DOHH2 (cell line): ENCODE data around the gene MUC15.

Experiments used
- H3F3A ChIP-seq: fragments of 200-600 bp; sonication (generic), shearing (Covaris generic); 2 replicates; pipeline ENCODE4 v1.6.0; 2016; ENCODE audit warnings: antibody characterized with exemption, mild to moderate bottlenecking; ENCODE audit not compliant: control insufficient read depth, insufficient read depth
- H3K27ac ChIP-seq: fragments of 200-600 bp; sonication (generic); 2 replicates; pipeline ENCODE4 v1.5.1; 2014; ENCODE audit warnings: low read depth, mild to moderate bottlenecking, low read length, moderate library complexity
- H3K27me3 ChIP-seq: fragments of 200-600 bp; sonication (generic); 2 replicates; pipeline ENCODE4 v1.6.1; 2014; ENCODE audit warnings: mild to moderate bottlenecking, low read length, mixed read lengths; ENCODE audit not compliant: control insufficient read depth
- H3K36me3 ChIP-seq: fragments of 200-600 bp; sonication (generic); 2 replicates; pipeline ENCODE4 v1.6.1; 2014; ENCODE audit warnings: mild to moderate bottlenecking, low read length, moderate library complexity, mixed read lengths; ENCODE audit not compliant: control insufficient read depth
- H3K4me1 ChIP-seq: fragments of 200-600 bp; sonication (generic); 2 replicates; pipeline ENCODE4 v1.6.1; 2014; ENCODE audit warnings: mild to moderate bottlenecking, low read length, mixed read lengths; ENCODE audit not compliant: control insufficient read depth
- H3K4me2 ChIP-seq: fragments of 200-600 bp; sonication (generic); 2 replicates; pipeline ENCODE4 v1.6.0; 2014; ENCODE audit warnings: mild to moderate bottlenecking, low read length, moderate library complexity
- H3K4me3 ChIP-seq: fragments of 200-600 bp; sonication (generic); 2 replicates; pipeline ENCODE4 v1.5.1; 2014; ENCODE audit warnings: mild to moderate bottlenecking, low read length, mixed read lengths
- H3K79me2 ChIP-seq: fragments of 200-600 bp; sonication (generic); 2 replicates; pipeline ENCODE4 v1.6.1; 2014; ENCODE audit warnings: mild to moderate bottlenecking, low read length, mixed read lengths; ENCODE audit not compliant: control insufficient read depth
- H3K9me2 ChIP-seq: fragments of 200-600 bp; sonication (generic); replicated peaks from 2 replicates; pipeline ENCODE4 v1.6.1; 2014; ENCODE audit warnings: mild to moderate bottlenecking, low read length, mixed read lengths; ENCODE audit not compliant: control insufficient read depth
- H3K9me3 ChIP-seq: fragments of 200-600 bp; sonication (generic); 2 replicates; pipeline ENCODE4 v1.6.1; 2014; ENCODE audit warnings: antibody characterized with exemption, low read length, mixed read lengths; ENCODE audit not compliant: control insufficient read depth, insufficient read depth
- H4K20me1 ChIP-seq: fragments of 200-600 bp; sonication (generic); 2 replicates; pipeline ENCODE4 v1.6.0; 2014; ENCODE audit warnings: low read depth, mild to moderate bottlenecking, antibody characterized with exemption, low read length, moderate library complexity; ENCODE audit not compliant: control insufficient read depth, insufficient read depth
- EZH2phosphoT487 ChIP-seq: fragments of 200-600 bp; sonication (generic); IDR thresholded peaks from 2 replicates; pipeline ENCODE4 v1.6.1; 2017; ENCODE audit warnings: borderline replicate concordance, mild to moderate bottlenecking, antibody characterized with exemption, low read length, moderate library complexity, mixed read lengths
- TF ChIP-seq, protein P1 (sequence below): fragments of 200-600 bp; sonication (generic); IDR thresholded peaks from one replicate; pipeline ENCODE4 v1.5.1; 2014; ENCODE audit warnings: antibody characterized with exemption, mild to moderate bottlenecking, low read depth, low read length; ENCODE audit not compliant: poor library complexity, severe bottlenecking

Gene MUC15

GRCh38 chr11:26573896-26574295, 1.8 kb upstream of the MUC15 start:
- no peak overlapping the region for H3K27ac ChIP-seq
- TF ChIP-seq, protein P1, sequence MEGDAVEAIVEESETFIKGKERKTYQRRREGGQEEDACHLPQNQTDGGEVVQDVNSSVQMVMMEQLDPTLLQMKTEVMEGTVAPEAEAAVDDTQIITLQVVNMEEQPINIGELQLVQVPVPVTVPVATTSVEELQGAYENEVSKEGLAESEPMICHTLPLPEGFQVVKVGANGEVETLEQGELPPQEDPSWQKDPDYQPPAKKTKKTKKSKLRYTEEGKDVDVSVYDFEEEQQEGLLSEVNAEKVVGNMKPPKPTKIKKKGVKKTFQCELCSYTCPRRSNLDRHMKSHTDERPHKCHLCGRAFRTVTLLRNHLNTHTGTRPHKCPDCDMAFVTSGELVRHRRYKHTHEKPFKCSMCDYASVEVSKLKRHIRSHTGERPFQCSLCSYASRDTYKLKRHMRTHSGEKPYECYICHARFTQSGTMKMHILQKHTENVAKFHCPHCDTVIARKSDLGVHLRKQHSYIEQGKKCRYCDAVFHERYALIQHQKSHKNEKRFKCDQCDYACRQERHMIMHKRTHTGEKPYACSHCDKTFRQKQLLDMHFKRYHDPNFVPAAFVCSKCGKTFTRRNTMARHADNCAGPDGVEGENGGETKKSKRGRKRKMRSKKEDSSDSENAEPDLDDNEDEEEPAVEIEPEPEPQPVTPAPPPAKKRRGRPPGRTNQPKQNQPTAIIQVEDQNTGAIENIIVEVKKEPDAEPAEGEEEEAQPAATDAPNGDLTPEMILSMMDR, result no peak
- no peak for TF ChIP-seq EZH2phosphoT487
- no peak overlapping the region for H3K4me3 ChIP-seq
- H3K9me2 ChIP-seq, result no peaks in the 10 kb centered on the region
- no peak overlapping the region for H3K4me2 ChIP-seq
- H4K20me1 ChIP-seq, result no peaks in the 10 kb centered on the region
- H3F3A ChIP-seq, result no peaks in the 10 kb centered on the region
- H3K27me3 ChIP-seq, result no peaks in the 10 kb centered on the region
- H3K79me2 ChIP-seq, result no peaks in the 10 kb centered on the region
- H3K36me3 ChIP-seq, result no peaks in the 10 kb centered on the region
- no peaks in the 10 kb centered on the region for H3K9me3 ChIP-seq
- H3K4me1 ChIP-seq, result no peaks in the 10 kb centered on the region

DNA sequence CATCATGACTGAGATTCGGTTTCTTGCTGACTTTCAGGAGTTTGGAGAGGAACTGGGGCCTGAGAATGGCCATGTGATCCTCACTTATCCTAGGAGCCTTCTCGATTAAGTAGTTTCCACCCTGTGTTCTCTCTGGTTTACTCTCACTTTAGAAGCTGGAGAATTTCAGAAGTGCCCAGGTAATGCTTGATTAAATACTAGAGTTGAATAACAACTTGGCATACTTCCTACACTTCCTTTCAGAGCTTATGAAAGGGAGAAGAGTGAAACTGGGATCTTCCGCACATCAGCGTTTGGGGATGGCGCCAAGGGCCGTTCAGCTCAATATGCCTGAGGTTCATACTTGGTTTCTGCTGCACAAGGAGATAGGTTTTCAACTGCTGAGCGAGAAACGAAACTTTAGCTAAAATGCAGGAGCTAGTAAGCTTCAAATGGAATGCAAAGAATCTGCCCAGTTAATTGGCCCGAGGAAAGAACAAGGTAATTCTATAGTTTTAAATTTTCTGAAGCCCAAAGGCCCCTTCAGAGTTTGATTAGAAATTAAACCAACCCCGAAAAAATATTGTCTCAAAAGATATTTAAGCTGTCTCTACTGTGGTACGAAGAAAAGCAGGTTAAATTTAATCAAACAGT, 823 bp upstream of the MUC15 start:
- Histone ChIP-seq H3K79me2 (no peaks in the 10 kb centered on the region), H3K36me3 (no peaks in the 10 kb centered on the region), H3K4me1 (no peaks in the 10 kb centered on the region), H3K4me2 (no peak overlapping the region), H3K9me3 (no peaks in the 10 kb centered on the region), H3K27me3 (no peaks in the 10 kb centered on the region), H4K20me1 (no peaks in the 10 kb centered on the region), H3K9me2 (no peaks in the 10 kb centered on the region), H3K4me3 (no peak overlapping the region), H3F3A (no peaks in the 10 kb centered on the region), H3K27ac (no peak overlapping the region)
- TF ChIP-seq, protein P1, result no peak

DNA sequence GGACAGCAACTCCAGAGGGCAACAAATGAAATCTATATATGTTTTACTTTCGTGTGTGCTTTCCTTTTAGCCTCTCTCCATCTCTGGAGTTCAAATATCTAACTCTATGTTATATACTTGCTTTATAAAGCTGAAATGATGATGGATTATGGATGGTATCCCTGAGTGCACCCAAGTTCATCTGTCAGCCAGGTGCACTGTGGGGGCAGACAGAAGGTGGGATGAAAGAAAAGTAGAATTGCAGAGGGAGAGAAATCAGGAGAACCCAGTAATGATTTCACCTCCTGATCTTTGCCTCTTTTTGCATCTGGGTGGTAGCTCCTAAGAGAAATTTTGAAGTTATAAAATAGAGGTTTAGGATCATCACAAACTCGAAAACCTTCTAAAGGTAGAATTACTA, 2.4 kb downstream of the MUC15 start:
- Histone ChIP-seq H3K27ac (no peak overlapping the region), H3K9me2 (no peaks in the 10 kb centered on the region), H3K79me2 (no peaks in the 10 kb centered on the region), H3K4me1 (no peaks in the 10 kb centered on the region), H3K4me3 (no peak overlapping the region), H3K4me2 (no peak overlapping the region), H3K36me3 (no peaks in the 10 kb centered on the region), H3F3A (no peaks in the 10 kb centered on the region), H4K20me1 (no peaks in the 10 kb centered on the region), H3K9me3 (no peaks in the 10 kb centered on the region), H3K27me3 (no peaks in the 10 kb centered on the region)
- TF ChIP-seq EZH2phosphoT487, result no peak
- TF ChIP-seq, protein P1, result no peak
